GM21786 (cell line): ENCODE results near the gene CDX4.
"Not testable (repeated sequence)": the region's sequence is repeated elsewhere in the genome, so short reads cannot be mapped to it uniquely, and the experiment has no call there.

Source experiments
- ATAC-seq: cut with Tn5 transposase; IDR thresholded peaks from one replicate; pipeline ENCODE4 v1.9.1; 2021; ENCODE audit not compliant: unreplicated experiment

The CDX4 gene

GRCh38 chrX:73446831-73447230 lies at the start of gene CDX4:
Gene CDX4 (plus strand): TSS chrX:73447053. CDS start chrX:73447254, 201 bp downstream.
- ATAC-seq: no peak

GRCh38 chrX:73398185-73398914 lies 48.5 kb upstream of the CDX4 start:
- ATAC-seq: no peak

GRCh38 chrX:73400136-73400748 lies 46.6 kb upstream of the CDX4 start:
- no peak for ATAC-seq

- no peak for ATAC-seq
These were observed 45.1 kb upstream of the CDX4 start for GRCh38 chrX:73401591-73402266.

GRCh38 chrX:73412930-73413329 lies 33.9 kb upstream of the CDX4 start:
- no peak for ATAC-seq

GRCh38 chrX:73447311-73447794 lies 500 bp downstream of the CDX4 start:
- ATAC-seq: no peak

- no peak for ATAC-seq
These were observed 1.5 kb downstream of the CDX4 start for GRCh38 chrX:73448379-73448778.

- ATAC-seq: no peak
These were observed 8.3 kb downstream of the CDX4 start for GRCh38 chrX:73455171-73455570.

GRCh38 chrX:73457306-73457705 lies 10.5 kb downstream of the CDX4 start:
- ATAC-seq: no peak

GRCh38 chrX:73468376-73468775 lies 21.5 kb downstream of the CDX4 start:
- ATAC-seq: no peak

- no peak for ATAC-seq
These were observed 32.1 kb downstream of the CDX4 start for GRCh38 chrX:73478961-73479360.

GRCh38 chrX:73481521-73481920 lies 34.7 kb downstream of the CDX4 start:
- ATAC-seq: no peak

GRCh38 chrX:73490661-73491060 lies 43.8 kb downstream of the CDX4 start:
- no peak for ATAC-seq

GRCh38 chrX:73492178-73492577 lies 45.3 kb downstream of the CDX4 start:
- ATAC-seq: not testable (repeated sequence)
